Amniotic stem cell (primary cell): Measurements from ENCODE around the gene BACH2.
A peak's percentile ranks its signal among the peaks of the same experiment; 100 is the strongest.
"Not testable (repeated sequence)": the region's sequence is repeated elsewhere in the genome, so short reads cannot be mapped to it uniquely, and the experiment has no call there.

Experiments used
- DNase-seq: peaks from one replicate; lab custom pipeline; 2025; lab: John Stamatoyannopoulos, UW

BACH2 gene

GRCh38 chr6:90301816-90302215 is 5.2 kb upstream of the BACH2 start:
- no peak for DNase-seq

- no peak for DNase-seq
Measured at GRCh38 chr6:90298459-90299053, 1.9 kb upstream of the BACH2 start.

GRCh38 chr6:90297867-90298381 is 1.3 kb upstream of the BACH2 start:
- DNase-seq = no peak

- DNase-seq = no peak
Measured at GRCh38 chr6:90297115-90297866, 648 bp upstream of the BACH2 start.

- no peak for DNase-seq
Measured at GRCh38 chr6:90295854-90296340, 746 bp downstream of the BACH2 start.

- DNase-seq = no peak
Measured at GRCh38 chr6:90294989-90295853, 1.4 kb downstream of the BACH2 start.

- DNase-seq = no peak
Measured at GRCh38 chr6:90294614-90294988, 2.0 kb downstream of the BACH2 start.

- DNase-seq = no peak
Measured at GRCh38 chr6:90294008-90294511, 2.6 kb downstream of the BACH2 start.

- DNase-seq = no peak
Measured at GRCh38 chr6:90293319-90293953, 3.2 kb downstream of the BACH2 start.

GRCh38 chr6:90291565-90291964 is 5.1 kb downstream of the BACH2 start:
- DNase-seq = no peak

GRCh38 chr6:90290811-90291420 is 5.7 kb downstream of the BACH2 start:
- DNase-seq = no peak

- DNase-seq = no peak
Measured at GRCh38 chr6:90289902-90290301, 6.7 kb downstream of the BACH2 start.

GRCh38 chr6:90288404-90288803 is 8.2 kb downstream of the BACH2 start:
- DNase-seq = no peak

GRCh38 chr6:90286884-90287488 is 9.7 kb downstream of the BACH2 start:
- DNase-seq = no peak

- peak; percentile 51 for DNase-seq
Measured at GRCh38 chr6:90285611-90286381, 10.8 kb downstream of the BACH2 start.

- DNase-seq = no peak
Measured at GRCh38 chr6:90285042-90285481, 11.6 kb downstream of the BACH2 start.

- DNase-seq = peak; percentile 77
Measured at GRCh38 chr6:90284236-90285041, 12.2 kb downstream of the BACH2 start.

GRCh38 chr6:90282265-90282664 is 14.4 kb downstream of the BACH2 start:
- DNase-seq = not testable (repeated sequence)

GRCh38 chr6:90278129-90278528 is 18.5 kb downstream of the BACH2 start:
- no peak for DNase-seq
